HCT116 (cell line): ENCODE measurements around the gene ELAVL3. TPM values are rescaled to one million over a fixed set of nuclear protein-coding genes. Genes with fewer than 3 reads are reported as not detected.

ENCODE experiments used
- ATAC-seq: fragments of 200-7000 bp; cut with Tn5 transposase; 2 replicates; pipeline ENCODE4 v1.9.1; 2020; ENCODE audit warnings: mild to moderate bottlenecking, moderate library complexity
- BruUV-seq: library from RNA; stranded (reverse); fragments of 400-500 nt; replicated peaks from 2 replicates; lab custom pipeline; 2021; lab: Mats Ljungman, UMichigan
- CTCF ChIA-PET: fragments of 300-600 bp; sonication (Branson Sonifier 250); formaldehyde crosslinking; loops from one replicate; lab custom pipeline; 2021; ENCODE audit warnings: antibody characterized with exemption; lab: Charles Lee
- POLR2A ChIA-PET: fragments of 300-600, 350-600 bp; sonication (Branson Sonifier 250); formaldehyde crosslinking; loops from one replicate; lab custom pipeline; 2021; ENCODE audit warnings: antibody characterized with exemption; lab: Charles Lee
- RAD21 ChIA-PET, 2 experiments: fragments of 300-600 bp; sonication (Branson Sonifier 250); formaldehyde crosslinking; loops; one replicate each; lab custom pipeline; 2023; ENCODE audit warnings: low total read pairs in 2 of 2; ENCODE audit not compliant: uncharacterized antibody in 2 of 2, unreplicated experiment in 2 of 2, low non-redundant PET in 1 of 2; lab: Charles Lee
- DNase-seq: peaks from one replicate; pipeline ENCODE4 v3.0.0-alpha.2; 2010; ENCODE audit warnings: low read depth, low spot score
- H2AFZ ChIP-seq: fragments of 200-600 bp; shearing (Covaris generic), sonication (generic); 2 replicates; pipeline ENCODE4 v1.6.1; 2017; ENCODE audit warnings: low read depth, mixed run types, mixed read lengths, antibody characterized with exemption, low read length; ENCODE audit not compliant: poor library complexity, severe bottlenecking
- H3K27ac ChIP-seq: 2 replicates; pipeline ENCODE4 v1.5.1; 2012; ENCODE audit warnings: low read depth, low read length
- H3K27me3 ChIP-seq: fragments of 200-600 bp; sonication (generic); 2 replicates; pipeline ENCODE4 v1.6.1; 2016; ENCODE audit warnings: mixed run types, low read length, mixed read lengths; ENCODE audit not compliant: insufficient read depth
- H3K36me3 ChIP-seq, 2 experiments: fragments of 200-500 bp in 1 of 2; fragments of 200-600 bp in 1 of 2; sonication (Bioruptor generic) in 1 of 2; sonication (generic) in 1 of 2; 2 replicates each; pipeline versions ENCODE4 v1.5.1 to v1.6.1; 2014 to 2016; ENCODE audit warnings: low read length in 2 of 2, inconsistent platforms in 1 of 2, mixed read lengths in 1 of 2, mixed run types in 1 of 2; ENCODE audit not compliant: insufficient read depth in 2 of 2, control insufficient read depth in 1 of 2
- H3K4me1 ChIP-seq, 2 experiments: fragments of 200-600 bp in 1 of 2; sonication (generic) in 1 of 2; 2 replicates each; pipeline versions ENCODE4 v1.5.1 to v1.6.1; 2012 to 2017; ENCODE audit warnings: low read length in 2 of 2, inconsistent platforms in 1 of 2, mild to moderate bottlenecking in 1 of 2, mixed read lengths in 1 of 2, mixed run types in 1 of 2, moderate library complexity in 1 of 2; ENCODE audit not compliant: insufficient read depth in 2 of 2, control insufficient read depth in 1 of 2
- H3K4me2 ChIP-seq: fragments of 200-600 bp; sonication (generic); 2 replicates; pipeline ENCODE4 v1.6.1; 2017; ENCODE audit warnings: mixed run types, low read length, mixed read lengths
- H3K4me3 ChIP-seq, 2 experiments: fragments of 200-600 bp in 1 of 2; sonication (generic) in 1 of 2; replicated peaks in 1 of 2; 2 replicates each; pipeline ENCODE4 v1.5.1; 2011 to 2016; ENCODE audit warnings: low read length in 2 of 2, control low read depth in 1 of 2, low read depth in 1 of 2, mild to moderate bottlenecking in 1 of 2, mixed read lengths in 1 of 2, mixed run types in 1 of 2
- H3K79me2 ChIP-seq: fragments of 200-600 bp; sonication (generic); 2 replicates; pipeline ENCODE4 v1.6.1; 2017; ENCODE audit warnings: mild to moderate bottlenecking, mixed run types, low read length, moderate library complexity, mixed read lengths; ENCODE audit not compliant: insufficient read depth
- H3K9ac ChIP-seq: fragments of 200-600 bp; sonication (generic); 2 replicates; pipeline ENCODE4 v1.6.1; 2016; ENCODE audit warnings: low read length, mixed read lengths
- H3K9me2 ChIP-seq: fragments of 200-600 bp; sonication (generic), shearing (Covaris generic); 2 replicates; pipeline ENCODE4 v1.6.1; 2017; ENCODE audit warnings: mixed run types, mild to moderate bottlenecking, moderate library complexity; ENCODE audit not compliant: insufficient read depth
- H3K9me3 ChIP-seq, 2 experiments: fragments of 200-500 bp in 1 of 2; fragments of 200-600 bp in 1 of 2; sonication (Bioruptor generic) in 1 of 2; sonication (generic) in 1 of 2; 2 replicates each; pipeline ENCODE4 v1.6.1; 2014 to 2017; ENCODE audit warnings: low read length in 2 of 2, mixed read lengths in 2 of 2, inconsistent platforms in 1 of 2, low read depth in 1 of 2, mild to moderate bottlenecking in 1 of 2, mixed run types in 1 of 2, moderate library complexity in 1 of 2; ENCODE audit not compliant: control insufficient read depth in 1 of 2, insufficient read depth in 1 of 2
- H4K20me1 ChIP-seq: fragments of 200-600 bp; sonication (generic), shearing (Covaris generic); 2 replicates; pipeline ENCODE4 v1.6.1; 2017; ENCODE audit warnings: mixed run types, mild to moderate bottlenecking, moderate library complexity; ENCODE audit not compliant: insufficient read depth
- CEBPB ChIP-seq: IDR thresholded peaks from 2 replicates; pipeline ENCODE4 v1.6.1; 2012; ENCODE audit warnings: low read depth
- EGR1 ChIP-seq: IDR thresholded peaks from 2 replicates; pipeline ENCODE4 v1.6.1; 2012; ENCODE audit warnings: low read depth
- ELF1 ChIP-seq: IDR thresholded peaks from 2 replicates; pipeline ENCODE4 v1.6.1; 2012; ENCODE audit warnings: low read depth, borderline replicate concordance
- EZH2 ChIP-seq: fragments of 200-600 bp; sonication (generic); IDR thresholded peaks from 2 replicates; pipeline ENCODE4 v1.6.1; 2017; ENCODE audit warnings: antibody characterized with exemption, mixed run types
- FOSL1 ChIP-seq: IDR thresholded peaks from 2 replicates; pipeline ENCODE4 v1.6.1; 2012; ENCODE audit warnings: low read depth
- JUND ChIP-seq: IDR thresholded peaks from 2 replicates; pipeline ENCODE4 v1.6.1; 2012
- POLR2AphosphoS5 ChIP-seq: IDR thresholded peaks from 2 replicates; pipeline ENCODE4 v1.6.1; 2011; ENCODE audit warnings: mild to moderate bottlenecking, low read depth, low read length, moderate library complexity
- RAD21 ChIP-seq: IDR thresholded peaks from 2 replicates; pipeline ENCODE4 v1.6.1; 2012; ENCODE audit warnings: low read depth, mild to moderate bottlenecking
- SRF ChIP-seq: IDR thresholded peaks from 2 replicates; pipeline ENCODE4 v1.6.1; 2012; ENCODE audit warnings: low read depth
- TCF7L2 ChIP-seq: IDR thresholded peaks from 2 replicates; pipeline ENCODE4 v1.7.0; 2011; ENCODE audit warnings: borderline replicate concordance, inconsistent platforms; ENCODE audit not compliant: insufficient read depth, insufficient read length; ENCODE audit errors: extremely low read depth
- YY1 ChIP-seq: IDR thresholded peaks from 2 replicates; pipeline ENCODE4 v1.6.1; 2011; ENCODE audit warnings: low read length, low read depth, moderate library complexity, mild to moderate bottlenecking; ENCODE audit not compliant: insufficient replicate concordance; ENCODE audit errors: extremely low read depth
- ZFX ChIP-seq: fragments of 450-650 bp; IDR thresholded peaks from 2 replicates; pipeline ENCODE4 v1.6.1; 2017
- ZNF274 ChIP-seq: fragments of 200-500 bp; sonication (Bioruptor generic); IDR thresholded peaks from 2 replicates; pipeline ENCODE4 v1.6.1; 2014; ENCODE audit warnings: mild to moderate bottlenecking, low read depth, low read length, inconsistent platforms
- intact Hi-C: fragments of 100-400 bp; cut with micrococcal nuclease; formaldehyde crosslinking; loops from 2 replicates; pipeline ENCODE4 v1.10.0; 2022
- total RNA-seq: library from RNA; stranded (reverse); gene quantifications from one replicate; pipeline ENCODE4 v1.2.1, GENCODE V29; 2021; ENCODE audit not compliant: unreplicated experiment
- TF ChIP-seq, protein P1 (sequence below), 3 experiments: fragments of 200-600 bp in 1 of 3; sonication (generic) in 1 of 3; IDR thresholded peaks in 2 of 3; conservative IDR thresholded peaks in 1 of 3; 2 replicates each; pipeline ENCODE4 v1.5.1; 2012 to 2017; ENCODE audit warnings: low read depth in 2 of 3, low read length in 2 of 3, antibody characterized with exemption in 1 of 3, borderline replicate concordance in 1 of 3, control low read depth in 1 of 3, mild to moderate bottlenecking in 1 of 3, mixed read lengths in 1 of 3, mixed run types in 1 of 3, moderate library complexity in 1 of 3; ENCODE audit not compliant: insufficient read depth in 1 of 3
- TF ChIP-seq, protein P2 (sequence below): IDR thresholded peaks from 2 replicates; pipeline ENCODE4 v1.6.1; 2011; ENCODE audit warnings: mild to moderate bottlenecking, low read length, moderate library complexity; ENCODE audit not compliant: insufficient replicate concordance; ENCODE audit errors: extremely low read depth

ELAVL3 gene
- total RNA-seq, 1 experiment from 2014 or later = 0.05 TPM

- H3K9me3 ChIP-seq = no peaks in the 10 kb centered on the region
- no peaks in the 10 kb centered on the region for H3K27me3 ChIP-seq
- intact Hi-C loops = loop anchor here (1.0 kb wide), 1 partner anchor 91 kb away; no protein-coding TSS in a partner anchor
- no TSS peak for BruUV-seq
- no peaks in the 10 kb centered on the region for H3K9me2 ChIP-seq
- H3K4me2 ChIP-seq = peak overlapping the region; percentile 45
- peaks cover 0 to 5% of the 10 kb centered on the region in 2 experiments; a peak in 1 of 4 replicates for H3K36me3 ChIP-seq
- POLR2A ChIA-PET = no interaction called here
- ATAC-seq (peak; percentile 99), DNase-seq (peak; percentile 81)
- H2AFZ ChIP-seq = no peak overlapping the region
- H3K79me2 ChIP-seq = no peaks in the 10 kb centered on the region
- peak overlapping the region; percentile 38 for H3K9ac ChIP-seq
- TF ChIP-seq RAD21 (peak; percentile 82), CEBPB (no peak), ZNF274 (no peak), JUND (no peak; the same call in 1 of the 2 replicates), ZFX (no peak), YY1 (peak; percentile 30), EGR1 (no peak), ELF1 (no peak), POLR2AphosphoS5 (no peak), EZH2 (no peak), FOSL1 (no peak; the same call in 1 of the 2 replicates), SRF (no peak), TCF7L2 (no peak)
- TF ChIP-seq, protein P1, sequence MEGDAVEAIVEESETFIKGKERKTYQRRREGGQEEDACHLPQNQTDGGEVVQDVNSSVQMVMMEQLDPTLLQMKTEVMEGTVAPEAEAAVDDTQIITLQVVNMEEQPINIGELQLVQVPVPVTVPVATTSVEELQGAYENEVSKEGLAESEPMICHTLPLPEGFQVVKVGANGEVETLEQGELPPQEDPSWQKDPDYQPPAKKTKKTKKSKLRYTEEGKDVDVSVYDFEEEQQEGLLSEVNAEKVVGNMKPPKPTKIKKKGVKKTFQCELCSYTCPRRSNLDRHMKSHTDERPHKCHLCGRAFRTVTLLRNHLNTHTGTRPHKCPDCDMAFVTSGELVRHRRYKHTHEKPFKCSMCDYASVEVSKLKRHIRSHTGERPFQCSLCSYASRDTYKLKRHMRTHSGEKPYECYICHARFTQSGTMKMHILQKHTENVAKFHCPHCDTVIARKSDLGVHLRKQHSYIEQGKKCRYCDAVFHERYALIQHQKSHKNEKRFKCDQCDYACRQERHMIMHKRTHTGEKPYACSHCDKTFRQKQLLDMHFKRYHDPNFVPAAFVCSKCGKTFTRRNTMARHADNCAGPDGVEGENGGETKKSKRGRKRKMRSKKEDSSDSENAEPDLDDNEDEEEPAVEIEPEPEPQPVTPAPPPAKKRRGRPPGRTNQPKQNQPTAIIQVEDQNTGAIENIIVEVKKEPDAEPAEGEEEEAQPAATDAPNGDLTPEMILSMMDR (IDR thresholded peaks at IDR 0.05 in 2 of 3, conservative IDR thresholded peaks at IDR 0.05 in 1 of 3; ENCODE audit: borderline replicate concordance in 1 of 3, insufficient read depth in 1 of 3, low read depth in 2 of 3, low read length in 2 of 3) = peak; percentile 86 to 97 (median 94)
- TF ChIP-seq, protein P2, sequence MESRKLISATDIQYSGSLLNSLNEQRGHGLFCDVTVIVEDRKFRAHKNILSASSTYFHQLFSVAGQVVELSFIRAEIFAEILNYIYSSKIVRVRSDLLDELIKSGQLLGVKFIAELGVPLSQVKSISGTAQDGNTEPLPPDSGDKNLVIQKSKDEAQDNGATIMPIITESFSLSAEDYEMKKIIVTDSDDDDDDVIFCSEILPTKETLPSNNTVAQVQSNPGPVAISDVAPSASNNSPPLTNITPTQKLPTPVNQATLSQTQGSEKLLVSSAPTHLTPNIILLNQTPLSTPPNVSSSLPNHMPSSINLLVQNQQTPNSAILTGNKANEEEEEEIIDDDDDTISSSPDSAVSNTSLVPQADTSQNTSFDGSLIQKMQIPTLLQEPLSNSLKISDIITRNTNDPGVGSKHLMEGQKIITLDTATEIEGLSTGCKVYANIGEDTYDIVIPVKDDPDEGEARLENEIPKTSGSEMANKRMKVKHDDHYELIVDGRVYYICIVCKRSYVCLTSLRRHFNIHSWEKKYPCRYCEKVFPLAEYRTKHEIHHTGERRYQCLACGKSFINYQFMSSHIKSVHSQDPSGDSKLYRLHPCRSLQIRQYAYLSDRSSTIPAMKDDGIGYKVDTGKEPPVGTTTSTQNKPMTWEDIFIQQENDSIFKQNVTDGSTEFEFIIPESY = no peak
- TF ChIP-seq, all 23 proteins: peak for 3
- ChIA-PET RAD21 (no interaction called here), CTCF (interaction anchor here (0.6 kb wide), 1 partner anchor 1450 kb away, joined by 3 read pairs; no protein-coding TSS in a partner anchor)
- no peaks in the 10 kb centered on the region for H4K20me1 ChIP-seq
- peak overlapping the region; percentile 42 for H3K27ac ChIP-seq
- no peak overlapping the region for H3K4me3 ChIP-seq
- H3K4me1 ChIP-seq = peaks cover 4 to 15% of the 10 kb centered on the region in 2 experiments
Measured at GRCh38 chr19:11496391-11497163, 15.7 kb upstream of the ELAVL3 start.
